Stimulated activated CD4-positive, alpha-beta T cell treated with anti-CD3 and anti-CD28 coated beads, Interleukin-12 subunit alpha, Interleukin-12 subunit beta, amount 100 ng/mL, for 24 hours (primary cell): Measurements from ENCODE around the gene SAA1.

ENCODE experiments used
- DNase-seq, 2 experiments: peaks; one replicate each; pipeline ENCODE4 v3.0.0-alpha.2; 2020; ENCODE audit warnings: low read depth in 2 of 2

The SAA1 gene

GRCh38 chr11:18310800-18311340 is 44.8 kb downstream of the SAA1 start:
- DNase-seq: no peak

GRCh38 chr11:18312012-18312411 is 45.9 kb downstream of the SAA1 start:
- no peak for DNase-seq

- DNase-seq: no peak
Measured at GRCh38 chr11:18312663-18313420, 46.8 kb downstream of the SAA1 start.

GRCh38 chr11:18313965-18314763 is 48.1 kb downstream of the SAA1 start:
- DNase-seq: no peak

- no peak for DNase-seq
Measured at GRCh38 chr11:18314784-18315523, 48.9 kb downstream of the SAA1 start.

- DNase-seq: no peak
Measured at GRCh38 chr11:18315893-18316292, 49.8 kb downstream of the SAA1 start.

- DNase-seq: no peak
Measured at GRCh38 chr11:18317551-18317950, 51.5 kb downstream of the SAA1 start.
